Stimulated activated CD8-positive, alpha-beta memory T cell treated with anti-CD3 and anti-CD28 coated beads, Interleukin-12 subunit alpha, Interleukin-12 subunit beta, amount 100 ng/mL, for 24 hours (primary cell): ENCODE results near the gene PTPRD.
"Not testable (repeated sequence)": the region's sequence is repeated elsewhere in the genome, so short reads cannot be mapped to it uniquely, and the experiment has no call there.

ENCODE experiments used
- DNase-seq: peaks from one replicate; pipeline ENCODE4 v3.0.0-alpha.2; 2020; ENCODE audit errors: extremely low read depth

PTPRD gene

GRCh38 chr9:9173264-9173663 is 1439.5 kb downstream of the PTPRD start:
- no peak for DNase-seq

DNA sequence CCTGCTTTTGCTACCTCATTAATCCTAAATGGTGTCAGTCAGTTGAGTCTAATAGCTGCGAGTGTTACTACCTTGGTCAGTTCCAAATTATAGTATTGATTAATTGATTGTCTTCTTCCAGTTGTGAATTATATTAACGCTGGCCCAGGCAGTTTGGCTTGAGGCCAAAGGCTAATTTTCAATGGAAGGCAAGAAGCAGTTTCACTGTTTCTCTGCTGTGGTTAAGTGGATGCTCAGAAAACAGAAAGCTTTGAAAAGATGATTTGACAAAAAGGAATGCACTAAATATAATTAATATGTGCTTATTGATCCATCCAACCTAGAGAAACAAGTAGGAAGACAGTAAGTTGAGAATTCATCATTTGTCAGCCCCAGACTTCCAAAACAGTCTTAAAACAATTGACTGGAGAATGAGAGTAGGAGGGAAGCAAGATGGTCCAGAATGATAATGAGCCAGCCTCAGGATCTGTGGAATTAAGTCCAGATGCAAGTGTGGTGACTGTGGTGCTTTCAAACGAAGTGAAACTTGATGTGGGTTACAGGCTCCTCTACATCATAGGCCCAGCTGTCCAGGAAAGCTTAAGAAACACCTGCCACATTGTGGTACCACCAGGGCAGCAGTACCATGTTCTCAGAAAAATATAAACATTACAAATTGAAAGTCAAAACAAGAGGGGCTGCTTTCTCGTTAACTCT is 1442.2 kb downstream of the PTPRD start:
- no peak for DNase-seq

GRCh38 chr9:9142001-9142400 is 1470.8 kb downstream of the PTPRD start:
- no peak for DNase-seq

- no peak for DNase-seq
Measured at GRCh38 chr9:9133526-9133925, 1479.3 kb downstream of the PTPRD start.

DNA sequence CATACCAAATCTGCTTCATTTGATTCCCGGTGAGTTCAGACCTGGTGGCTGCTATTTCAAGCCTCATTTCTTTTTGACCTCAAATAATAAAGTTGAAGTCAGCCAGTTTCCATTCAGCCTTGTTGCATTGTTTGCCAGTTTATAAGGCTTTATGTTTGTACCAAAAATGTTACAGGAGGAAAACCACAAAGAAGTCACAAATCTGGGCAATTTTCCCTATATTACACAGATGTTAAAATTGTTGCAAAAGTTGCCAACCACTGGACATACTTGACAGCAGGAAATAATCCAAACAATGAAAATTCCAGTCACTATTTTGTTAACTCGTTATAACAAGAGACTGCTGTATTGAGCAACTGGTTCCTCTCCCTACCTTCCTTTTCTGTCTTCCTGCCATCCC is 1488.2 kb downstream of the PTPRD start:
- no peak for DNase-seq

DNA sequence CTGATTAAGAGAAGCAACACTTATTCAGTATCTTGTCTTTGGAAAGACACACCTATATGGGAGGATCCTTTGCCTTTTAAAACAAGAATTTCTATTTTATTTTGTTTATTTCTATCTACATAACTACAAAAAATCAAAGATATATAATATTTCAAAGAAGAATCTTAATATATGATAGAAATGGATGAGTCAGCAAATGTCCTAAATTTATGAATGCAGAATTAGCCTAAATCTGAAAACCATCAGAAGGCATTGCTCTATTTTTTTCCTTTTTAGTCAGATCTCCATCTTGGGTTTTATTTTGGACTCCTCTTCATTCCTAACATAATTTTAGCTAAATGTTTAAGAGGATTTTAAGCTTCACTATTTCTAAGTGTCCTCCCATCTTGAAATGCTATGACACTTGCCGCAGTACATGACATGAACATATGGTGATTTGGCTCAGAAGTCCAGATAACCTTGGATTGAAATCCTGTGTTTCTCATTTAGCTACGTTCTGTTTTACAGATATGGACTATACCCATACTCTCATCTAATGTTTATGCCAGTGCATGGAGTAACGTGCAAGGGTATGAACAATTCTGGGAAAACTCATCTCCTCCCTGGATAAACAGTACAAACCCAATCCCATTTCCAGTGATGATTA is 1490.4 kb downstream of the PTPRD start:
- no peak for DNase-seq

- no peak for DNase-seq
Measured at GRCh38 chr9:9117866-9118265, 1494.9 kb downstream of the PTPRD start.

GRCh38 chr9:9112001-9112720 is 1500.6 kb downstream of the PTPRD start:
- no peak for DNase-seq

- no peak for DNase-seq
Measured at GRCh38 chr9:9108641-9109040, 1504.2 kb downstream of the PTPRD start.

DNA sequence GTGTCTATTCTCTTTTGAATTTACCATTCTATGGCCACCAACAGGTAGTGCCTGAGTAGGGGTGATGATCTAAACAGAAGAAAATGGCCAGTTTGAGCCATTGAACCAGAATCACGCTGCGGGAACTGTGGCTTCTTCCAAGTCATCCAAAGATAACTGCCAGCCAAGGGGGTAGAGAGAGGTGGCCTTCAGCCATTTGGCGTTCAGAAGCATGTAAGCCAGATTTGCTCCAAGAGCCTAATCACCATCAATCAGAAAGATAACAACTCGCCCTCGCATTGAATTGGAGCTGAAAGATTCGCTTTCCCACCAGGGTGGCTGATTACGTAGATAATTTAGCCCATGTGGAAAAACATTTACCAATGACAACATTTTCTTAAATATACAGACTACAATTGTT is 1510.5 kb downstream of the PTPRD start:
- DNase-seq = no peak

DNA sequence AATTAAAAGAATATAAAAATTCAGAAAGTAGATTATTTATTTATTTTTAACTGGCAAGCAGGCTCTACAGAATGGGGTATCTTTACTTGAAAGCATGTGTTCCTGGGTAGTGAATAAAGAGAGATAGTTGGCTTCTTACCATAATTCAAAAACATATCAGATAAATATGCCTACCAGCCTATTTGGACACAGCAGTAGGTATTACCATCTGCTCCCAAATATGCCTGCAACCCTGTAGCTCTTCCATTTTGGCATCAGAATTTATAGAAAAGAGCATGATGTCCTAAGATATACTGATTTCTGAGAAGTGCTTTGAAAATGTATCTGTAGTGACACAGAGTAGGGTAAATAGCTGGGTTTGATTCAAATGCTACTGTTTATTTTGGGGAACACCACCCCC is 1512.7 kb downstream of the PTPRD start:
- no peak for DNase-seq

- no peak for DNase-seq
Measured at GRCh38 chr9:9099646-9100045, 1513.2 kb downstream of the PTPRD start.

DNA sequence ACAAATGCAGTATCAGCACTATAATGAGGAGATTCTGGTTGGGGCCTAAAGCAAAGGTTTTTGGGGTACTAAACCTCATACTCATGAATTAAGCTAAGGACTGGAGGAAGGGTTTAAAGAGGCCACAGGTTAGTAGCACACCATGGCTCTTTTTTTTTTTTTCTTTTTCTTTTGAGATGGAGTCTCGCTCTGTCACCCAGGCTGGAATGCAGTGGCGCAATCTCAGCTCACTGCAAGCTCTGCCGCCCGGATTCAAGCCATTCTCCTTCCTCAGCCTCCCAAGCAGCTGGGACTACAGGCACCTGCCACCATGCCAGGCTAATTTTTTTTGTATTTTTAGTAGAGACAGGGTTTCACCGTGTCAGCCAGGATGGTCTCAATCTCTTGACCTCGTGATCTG is 1515.5 kb downstream of the PTPRD start:
- not testable (repeated sequence) for DNase-seq

DNA sequence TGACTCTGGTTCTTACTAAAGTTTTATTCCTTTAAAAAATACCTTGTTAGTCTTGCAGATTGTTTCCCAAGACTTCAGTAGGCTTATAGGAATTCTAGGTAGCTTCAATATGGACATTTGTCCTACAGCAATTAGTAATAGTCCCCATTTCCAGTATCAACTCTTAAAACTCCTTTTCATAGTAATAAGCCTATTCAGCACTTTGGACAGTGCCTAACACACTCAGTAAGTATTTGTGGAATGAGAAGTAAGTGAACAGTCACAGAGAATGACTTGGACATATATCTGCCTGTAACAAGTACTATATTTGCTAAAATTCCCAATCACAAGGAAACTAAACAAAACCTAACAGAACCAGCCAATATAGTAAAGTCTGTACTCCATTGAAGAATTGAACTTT is 1521.4 kb downstream of the PTPRD start:
- no peak for DNase-seq

DNA sequence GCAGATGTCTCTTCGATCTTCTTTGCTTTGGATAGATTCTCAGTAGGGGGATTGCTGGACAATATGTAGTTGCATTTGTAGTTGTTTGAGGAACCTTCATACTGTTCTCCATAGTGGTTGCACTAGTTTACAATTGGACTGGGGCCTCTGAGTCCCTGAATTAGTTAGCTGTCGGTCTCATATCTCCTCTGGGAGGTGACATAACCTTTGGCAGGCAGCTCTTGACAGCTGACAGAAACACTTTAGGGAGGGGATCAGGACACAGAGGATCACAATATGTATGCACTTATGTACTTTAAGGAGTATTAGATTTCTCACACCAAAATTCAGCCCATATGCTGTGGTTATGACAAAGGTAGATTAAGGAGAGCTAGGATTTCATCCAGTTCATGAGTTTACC is 1533.3 kb downstream of the PTPRD start:
- no peak for DNase-seq

GRCh38 chr9:9078301-9078700 is 1534.5 kb downstream of the PTPRD start:
- no peak for DNase-seq

- no peak for DNase-seq
Measured at GRCh38 chr9:9061627-9062026, 1551.2 kb downstream of the PTPRD start.

DNA sequence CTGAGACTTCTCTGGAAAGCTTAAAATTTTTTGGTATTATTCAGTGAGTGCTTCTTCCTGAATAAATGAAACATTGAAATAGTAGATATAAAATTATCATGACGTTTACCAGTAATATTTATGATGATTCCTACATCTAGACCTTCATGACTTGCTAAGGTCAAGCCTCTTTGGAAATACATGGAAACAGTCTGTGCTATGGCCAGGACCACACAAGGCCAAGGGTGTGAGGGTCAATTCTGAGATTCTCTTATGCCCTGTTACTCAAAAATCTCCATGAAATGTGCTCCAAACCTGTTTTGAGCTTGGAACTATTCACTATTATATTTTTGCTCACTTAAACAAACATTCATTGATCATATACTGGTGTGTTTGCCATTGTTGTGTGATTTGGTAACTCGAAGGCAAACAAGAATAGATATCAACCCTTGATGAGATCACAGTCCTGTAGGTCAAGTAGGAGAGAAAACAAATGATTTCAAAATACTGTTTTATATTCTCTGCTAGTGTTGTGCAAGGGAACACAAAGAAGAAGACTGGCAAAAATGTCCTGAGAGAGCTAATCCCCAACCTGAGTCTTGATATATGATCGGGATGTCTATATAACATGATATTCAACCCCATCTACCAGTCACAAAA is 1558.3 kb downstream of the PTPRD start:
- no peak for DNase-seq

DNA sequence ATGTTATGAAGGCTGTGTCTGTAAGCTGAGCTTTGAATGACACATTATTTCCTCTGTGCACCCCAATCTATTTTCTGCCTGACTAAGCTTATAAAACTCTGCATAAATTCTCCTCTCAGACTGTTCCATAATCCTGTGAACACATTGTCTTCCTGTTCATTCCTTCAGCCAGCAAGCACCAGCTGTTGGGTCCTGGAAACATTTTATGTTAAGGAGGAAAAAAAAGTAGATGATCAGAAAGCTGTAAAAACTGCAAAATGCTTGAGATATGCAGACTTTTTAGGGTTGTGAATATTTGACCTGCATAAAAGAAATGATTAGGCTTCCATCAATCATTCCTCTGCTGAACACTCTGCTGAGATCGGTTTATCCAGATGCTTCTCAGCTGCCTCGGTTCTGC is 1567.2 kb downstream of the PTPRD start:
- DNase-seq = no peak

DNA sequence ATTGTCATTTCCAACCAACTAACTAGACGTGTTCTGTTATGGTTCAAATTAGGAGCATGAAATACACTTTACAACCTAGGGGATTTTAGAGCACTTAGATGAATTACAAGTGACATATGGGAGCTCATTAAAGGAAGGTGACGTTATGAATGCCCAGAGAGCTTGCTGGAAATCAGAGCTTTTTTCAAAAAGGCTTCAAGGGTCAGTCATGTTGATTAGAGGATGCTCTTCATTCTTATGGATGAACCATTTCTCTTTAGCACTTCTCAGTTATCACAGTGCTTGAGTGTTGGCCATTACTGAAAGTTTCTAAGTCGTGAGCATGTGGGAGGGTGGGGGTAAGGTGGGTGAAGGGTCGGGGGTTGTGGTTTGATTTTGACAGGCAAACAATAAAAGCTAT is 1567.7 kb downstream of the PTPRD start:
- DNase-seq = no peak

DNA sequence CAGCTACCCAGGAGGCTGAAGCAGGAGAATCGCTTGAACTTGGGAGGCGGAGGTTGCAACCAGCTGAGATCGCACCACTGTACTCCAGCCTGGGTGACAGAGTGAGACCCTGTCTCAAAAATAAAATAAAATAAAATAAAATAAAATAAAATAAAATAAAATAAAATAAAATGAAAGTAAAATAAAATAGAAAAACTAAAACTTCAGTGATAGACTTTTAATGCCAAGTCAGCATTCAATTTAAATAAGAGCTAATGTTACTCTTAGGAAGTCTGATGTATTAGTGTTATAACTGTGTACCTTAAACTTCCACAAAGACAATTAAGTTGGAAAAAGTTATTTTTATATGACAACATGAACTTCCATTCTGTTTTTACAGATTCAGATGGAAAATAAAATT is 1569.0 kb downstream of the PTPRD start:
- DNase-seq = not testable (repeated sequence)

DNA sequence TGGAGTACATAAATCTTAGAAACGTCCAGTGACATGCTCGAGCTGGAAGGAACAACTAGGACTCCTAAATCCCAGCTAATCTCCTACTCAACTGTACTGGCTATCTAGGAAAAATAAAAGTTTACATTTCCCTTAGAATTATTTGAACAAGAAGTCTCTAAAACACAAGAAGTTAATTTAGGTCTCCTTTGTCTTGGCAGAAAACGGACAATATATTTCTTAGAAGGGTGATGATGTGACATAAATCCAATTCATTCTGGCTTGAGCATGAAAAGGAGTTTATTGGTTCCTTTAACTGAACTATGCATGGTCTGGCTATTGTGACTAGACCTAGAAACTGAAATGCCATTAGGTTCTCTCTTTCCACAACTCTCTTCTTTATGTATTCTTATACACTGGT is 1571.0 kb downstream of the PTPRD start:
- no peak for DNase-seq

DNA sequence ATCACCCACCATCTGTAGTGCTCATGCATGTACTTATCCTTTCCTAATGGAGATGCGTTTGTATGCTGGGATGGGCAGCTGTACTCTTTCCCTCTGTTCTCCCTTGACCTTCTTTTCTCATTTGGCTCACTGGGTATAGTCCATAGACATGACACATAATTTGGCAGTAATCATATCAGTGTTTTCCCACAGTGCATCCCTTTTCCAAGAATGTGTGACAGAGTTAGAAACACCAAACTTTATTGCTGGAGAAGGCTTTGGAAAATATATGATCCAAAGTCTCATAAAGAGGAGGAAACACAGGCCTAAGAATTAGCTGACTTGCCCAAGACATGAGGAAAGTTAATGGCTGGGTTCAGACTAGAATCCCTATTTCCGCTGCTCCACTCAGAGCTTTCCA is 1579.8 kb downstream of the PTPRD start:
- DNase-seq = no peak
